ENCODE results near the gene PRAME.

PRAME gene

GRCh38 chr22:22593250-22593649 lies 34.2 kb upstream of the PRAME start:
- Histone ChIP-seq H2AFZ (ENCODE audit: low read depth, low read length, severe bottlenecking) (no peak overlapping the region), H3K4me3 (ENCODE audit: insufficient read depth, low read length, poor library complexity, severe bottlenecking) (no peak overlapping the region)
- TF ChIP-seq EZH2phosphoT487 (conservative IDR thresholded peaks at IDR 0.05; ENCODE audit: low read length) (no peak), CTCF (IDR thresholded peaks at IDR 0.05; ENCODE audit: insufficient read depth, low read length, poor library complexity, severe bottlenecking) (no peak)

GRCh38 chr22:22591348-22592299 lies 32.6 kb upstream of the PRAME start:
- no peak overlapping the region for H2AFZ ChIP-seq (ENCODE audit: low read depth, low read length, severe bottlenecking)
- no peak overlapping the region for H3K4me3 ChIP-seq (ENCODE audit: insufficient read depth, low read length, poor library complexity, severe bottlenecking)
- H3F3A ChIP-seq (ENCODE audit: insufficient read depth): no peaks in the 10 kb centered on the region

More at GRCh38 chr22:22593250-22593649, 34.2 kb upstream of the PRAME start:
- Histone ChIP-seq H3K79me2 (ENCODE audit: insufficient read depth, low read length) (no peaks in the 10 kb centered on the region), H3K27ac (ENCODE audit: low read depth, low read length) (no peak overlapping the region), H3K4me2 (ENCODE audit: low read depth, low read length, poor library complexity, severe bottlenecking) (no peak overlapping the region), H3K36me3 (ENCODE audit: low read length) (no peaks in the 10 kb centered on the region), H4K20me1 (ENCODE audit: low read depth, low read length) (no peaks in the 10 kb centered on the region), H3K9me3 (ENCODE audit: insufficient read depth, low read length) (no peaks in the 10 kb centered on the region), H3K27me3 (ENCODE audit: low read length) (no peaks in the 10 kb centered on the region), H3K9me2 (replicated peaks; ENCODE audit: insufficient read depth, low read length) (no peaks in the 10 kb centered on the region), H3F3A (ENCODE audit: insufficient read depth) (no peaks in the 10 kb centered on the region), H3K9ac (ENCODE audit: low read length) (no peak overlapping the region)

GRCh38 chr22:22590136-22590891 lies 31.2 kb upstream of the PRAME start:
- H3K27me3 ChIP-seq (ENCODE audit: low read length): no peaks in the 10 kb centered on the region
- H3K27ac ChIP-seq (ENCODE audit: low read depth, low read length): no peak overlapping the region
- no peaks in the 10 kb centered on the region for H3K9me3 ChIP-seq (ENCODE audit: insufficient read depth, low read length)
- H3K4me3 ChIP-seq (ENCODE audit: insufficient read depth, low read length, poor library complexity, severe bottlenecking): no peak overlapping the region
- H4K20me1 ChIP-seq (ENCODE audit: low read depth, low read length): no peaks in the 10 kb centered on the region
- no peaks in the 10 kb centered on the region for H3K9me2 ChIP-seq (replicated peaks; ENCODE audit: insufficient read depth, low read length)
- H2AFZ ChIP-seq (ENCODE audit: low read depth, low read length, severe bottlenecking): no peak overlapping the region
- TF ChIP-seq EZH2phosphoT487 (conservative IDR thresholded peaks at IDR 0.05; ENCODE audit: low read length) (no peak), CTCF (IDR thresholded peaks at IDR 0.05; ENCODE audit: insufficient read depth, low read length, poor library complexity, severe bottlenecking) (no peak)
- no peak overlapping the region for H3K9ac ChIP-seq (ENCODE audit: low read length)
- H3F3A ChIP-seq (ENCODE audit: insufficient read depth): no peaks in the 10 kb centered on the region
- H3K4me2 ChIP-seq (ENCODE audit: low read depth, low read length, poor library complexity, severe bottlenecking): no peak overlapping the region
- no peaks in the 10 kb centered on the region for H3K36me3 ChIP-seq (ENCODE audit: low read length)
- H3K79me2 ChIP-seq (ENCODE audit: insufficient read depth, low read length): no peaks in the 10 kb centered on the region

More at GRCh38 chr22:22591348-22592299, 32.6 kb upstream of the PRAME start:
- no peak for TF ChIP-seq EZH2phosphoT487 (conservative IDR thresholded peaks at IDR 0.05; ENCODE audit: low read length)
- TF ChIP-seq CTCF (IDR thresholded peaks at IDR 0.05; ENCODE audit: insufficient read depth, low read length, poor library complexity, severe bottlenecking): no peak
- no peak overlapping the region for H3K9ac ChIP-seq (ENCODE audit: low read length)
- H3K9me3 ChIP-seq (ENCODE audit: insufficient read depth, low read length): no peaks in the 10 kb centered on the region
- H3K79me2 ChIP-seq (ENCODE audit: insufficient read depth, low read length): no peaks in the 10 kb centered on the region
- H3K27ac ChIP-seq (ENCODE audit: low read depth, low read length): no peak overlapping the region
- H3K36me3 ChIP-seq (ENCODE audit: low read length): no peaks in the 10 kb centered on the region
- no peaks in the 10 kb centered on the region for H3K9me2 ChIP-seq (replicated peaks; ENCODE audit: insufficient read depth, low read length)
- H3K27me3 ChIP-seq (ENCODE audit: low read length): no peaks in the 10 kb centered on the region
- H3K4me2 ChIP-seq (ENCODE audit: low read depth, low read length, poor library complexity, severe bottlenecking): no peak overlapping the region
- H4K20me1 ChIP-seq (ENCODE audit: low read depth, low read length): no peaks in the 10 kb centered on the region
